H1 (cell line): ENCODE measurements around the gene KRTAP12-4. TPM values are rescaled to one million over a fixed set of nuclear protein-coding genes. Genes with fewer than 3 reads are reported as not detected.

ENCODE experiments used
- CTCF ChIA-PET: fragments of 300-600 bp; sonication (Branson Sonifier 250); formaldehyde crosslinking; loops from one replicate; lab custom pipeline; 2021; ENCODE audit not compliant: partially characterized antibody; lab: Charles Lee
- POLR2A ChIA-PET: fragments of 300-600 bp; sonication (Branson Sonifier 250); formaldehyde crosslinking; loops from one replicate; lab custom pipeline; 2021; ENCODE audit warnings: inconsistent platforms; ENCODE audit not compliant: partially characterized antibody; lab: Charles Lee
- DNase-seq, 2 experiments: peaks; one replicate each; pipeline versions ENCODE4 v3.0.0 to v3.0.0-alpha.2; 2010 to 2022; ENCODE audit warnings: low spot score in 2 of 2, low read depth in 1 of 2, mixed read lengths in 1 of 2
- FAIRE-seq: peaks from 2 replicates; lab custom pipeline; 2011; peaks lifted over from hg19 to GRCh38; lab: Jason Lieb, UNC
- H2AFZ ChIP-seq: 2 replicates; pipeline ENCODE4 v1.8.1; 2012; ENCODE audit warnings: low read length, inconsistent platforms
- H2AK5ac ChIP-seq: 2 replicates; pipeline ENCODE4 v1.6.1; 2013; ENCODE audit warnings: low read depth, low read length
- H2BK120ac ChIP-seq: replicated peaks from 2 replicates; pipeline ENCODE3; 2013; ENCODE audit warnings: low read depth, low read length, inconsistent platforms
- H2BK12ac ChIP-seq: 2 replicates; pipeline ENCODE4 v1.6.1; 2013; ENCODE audit warnings: low read depth, low read length
- H2BK15ac ChIP-seq: 2 replicates; pipeline ENCODE4 v1.6.1; 2013; ENCODE audit warnings: low read length
- H2BK20ac ChIP-seq: 2 replicates; pipeline ENCODE4 v1.6.1; 2013; ENCODE audit warnings: low read length
- H2BK5ac ChIP-seq: 2 replicates; pipeline ENCODE4 v1.6.1; 2013; ENCODE audit warnings: low read depth, low read length
- H3K14ac ChIP-seq: 2 replicates; pipeline ENCODE4 v1.6.1; 2013; ENCODE audit warnings: inconsistent platforms; ENCODE audit not compliant: insufficient read length
- H3K18ac ChIP-seq: 2 replicates; pipeline ENCODE4 v1.6.1; 2013; ENCODE audit warnings: low read length; ENCODE audit errors: extremely low read depth
- H3K23ac ChIP-seq: 2 replicates; pipeline ENCODE4 v1.6.1; 2013; ENCODE audit warnings: inconsistent platforms; ENCODE audit not compliant: insufficient read length
- H3K23me2 ChIP-seq: 2 replicates; pipeline ENCODE4 v1.6.1; 2013; ENCODE audit warnings: low read depth, low read length
- H3K27ac ChIP-seq: 2 replicates; pipeline ENCODE4 v1.6.1; 2011; ENCODE audit warnings: low read depth, low read length, inconsistent platforms
- H3K27me3 ChIP-seq, 4 experiments: replicated peaks in 1 of 4; 1 replicate in 1 of 4; 2 replicates in 3 of 4; pipeline versions ENCODE4 v1.6.1 to v1.8.1; 2011 to 2013; ENCODE audit warnings: low read length in 3 of 4, mild to moderate bottlenecking in 3 of 4, inconsistent platforms in 2 of 4, mixed read lengths in 2 of 4, moderate library complexity in 1 of 4; ENCODE audit not compliant: control insufficient read depth in 3 of 4, insufficient read depth in 3 of 4; ENCODE audit errors: extremely low read depth in 1 of 4
- H3K36me3 ChIP-seq, 4 experiments: 2 replicates each; pipeline versions ENCODE4 v1.6.1 to v1.8.1; 2011 to 2013; ENCODE audit warnings: mild to moderate bottlenecking in 4 of 4, low read length in 3 of 4, moderate library complexity in 2 of 4, control low read depth in 1 of 4, inconsistent platforms in 1 of 4; ENCODE audit not compliant: insufficient read depth in 4 of 4, control insufficient read depth in 2 of 4
- H3K4ac ChIP-seq: replicated peaks from 2 replicates; pipeline ENCODE3; 2013; ENCODE audit warnings: low read length, low read depth, mixed read lengths, inconsistent platforms; ENCODE audit not compliant: insufficient read length
- H3K4me1 ChIP-seq, 4 experiments: replicated peaks in 1 of 4; 1 replicate in 1 of 4; 2 replicates in 3 of 4; pipeline versions ENCODE4 v1.6.1 to v1.8.1; 2011 to 2013; ENCODE audit warnings: low read length in 3 of 4, inconsistent platforms in 2 of 4, mixed read lengths in 1 of 4; ENCODE audit not compliant: insufficient read depth in 4 of 4, control insufficient read depth in 3 of 4
- H3K4me2 ChIP-seq, 2 experiments: 2 replicates each; pipeline versions ENCODE4 v1.6.1 to v1.8.1; 2011 to 2013; ENCODE audit warnings: low read depth in 2 of 2, low read length in 2 of 2, control low read depth in 1 of 2, inconsistent platforms in 1 of 2, mild to moderate bottlenecking in 1 of 2; ENCODE audit not compliant: insufficient read depth in 1 of 2
- H3K4me3 ChIP-seq, 4 experiments: fragments of 200-600, 300-600 bp in 1 of 4; sonication (generic), shearing (Covaris generic), sonication (Bioruptor Twin) in 1 of 4; 2 replicates each; pipeline versions ENCODE4 v1.5.1 to v1.8.1; 2011 to 2016; ENCODE audit warnings: low read length in 4 of 4, low read depth in 3 of 4, control low read depth in 2 of 4, inconsistent platforms in 2 of 4, mild to moderate bottlenecking in 2 of 4, mixed read lengths in 1 of 4, moderate library complexity in 1 of 4; ENCODE audit not compliant: insufficient read depth in 2 of 4; ENCODE audit errors: extremely low read depth in 1 of 4
- H3K56ac ChIP-seq: replicated peaks from 2 replicates; pipeline ENCODE3; 2013; ENCODE audit warnings: low read depth, mild to moderate bottlenecking, mixed read lengths, low read length, inconsistent platforms; ENCODE audit not compliant: insufficient read length
- H3K79me1 ChIP-seq: 2 replicates; pipeline ENCODE4 v1.6.1; 2013; ENCODE audit warnings: low read depth, low read length, control low read depth
- H3K79me2 ChIP-seq, 2 experiments: 2 replicates each; pipeline versions ENCODE4 v1.6.1 to v1.8.1; 2012 to 2013; ENCODE audit warnings: low read length in 2 of 2, mild to moderate bottlenecking in 2 of 2, inconsistent platforms in 1 of 2; ENCODE audit not compliant: insufficient read depth in 2 of 2, control insufficient read depth in 1 of 2
- H3K9ac ChIP-seq, 4 experiments: replicated peaks in 1 of 4; 1 replicate in 1 of 4; 2 replicates in 3 of 4; pipeline versions ENCODE4 v1.6.1 to v1.8.1; 2011 to 2013; ENCODE audit warnings: low read depth in 3 of 4, low read length in 3 of 4, control low read depth in 2 of 4, mild to moderate bottlenecking in 2 of 4, moderate library complexity in 2 of 4, inconsistent platforms in 1 of 4; ENCODE audit errors: extremely low read depth in 1 of 4
- H3K9me3 ChIP-seq, 2 experiments: 2 replicates each; pipeline versions ENCODE4 v1.6.1 to v1.8.1; 2012 to 2013; ENCODE audit warnings: mild to moderate bottlenecking in 2 of 2, moderate library complexity in 2 of 2, control low read depth in 1 of 2, inconsistent platforms in 1 of 2, low read depth in 1 of 2, low read length in 1 of 2, mixed read lengths in 1 of 2; ENCODE audit not compliant: insufficient read depth in 2 of 2
- H4K20me1 ChIP-seq, 2 experiments: replicated peaks in 1 of 2; 2 replicates each; pipeline versions ENCODE3 to v1.8.1; 2011 to 2013; ENCODE audit warnings: inconsistent platforms in 2 of 2, low read length in 2 of 2, mild to moderate bottlenecking in 1 of 2; ENCODE audit not compliant: insufficient read depth in 2 of 2, control insufficient read depth in 1 of 2
- H4K5ac ChIP-seq: 2 replicates; pipeline ENCODE4 v1.6.1; 2013; ENCODE audit warnings: low read length, low read depth, mixed read lengths, inconsistent platforms; ENCODE audit not compliant: insufficient read length
- H4K8ac ChIP-seq: 2 replicates; pipeline ENCODE4 v1.8.0; 2013; ENCODE audit warnings: mild to moderate bottlenecking, moderate library complexity, low read length, inconsistent platforms; ENCODE audit not compliant: insufficient read depth; ENCODE audit errors: extremely low read depth
- H4K91ac ChIP-seq: replicated peaks from 2 replicates; pipeline ENCODE3; 2013; ENCODE audit warnings: low read length, mixed read lengths, inconsistent platforms; ENCODE audit not compliant: insufficient read length
- CTCF ChIP-seq, 3 experiments: IDR thresholded peaks; 1 replicate in 2 of 3; 2 replicates in 1 of 3; pipeline versions ENCODE4 v1.5.1 to v1.6.1; 2011; ENCODE audit warnings: low read length in 3 of 3, mild to moderate bottlenecking in 3 of 3, inconsistent platforms in 2 of 3, low read depth in 1 of 3, moderate library complexity in 1 of 3; ENCODE audit not compliant: insufficient read depth in 1 of 3; ENCODE audit errors: control extremely low read depth in 1 of 3
- MAX ChIP-seq: IDR thresholded peaks from 2 replicates; pipeline ENCODE4 v1.6.1; 2012; ENCODE audit warnings: inconsistent platforms
- WGBS, 2 experiments: shearing (Covaris generic) in 1 of 2; methylation state at CpG; one replicate each; pipeline versions ENCODE4 v1.1.6 to v1.1.7; 2013 to 2015; ENCODE audit warnings: low lambda C conversion rate in 2 of 2, mixed read lengths in 2 of 2, inconsistent platforms in 1 of 2, low coverage in 1 of 2, missing lambda C conversion rate in 1 of 2; ENCODE audit not compliant: insufficient replicate concordance in 2 of 2, insufficient coverage in 1 of 2, insufficient read length in 1 of 2; ENCODE audit errors: extremely low coverage in 1 of 2, missing lambda C conversion rate in 1 of 2; 5-methylcytosine and 5-hydroxymethylcytosine counted together
- polyA plus RNA-seq, 7 experiments: library from polyadenylated mRNA; depleted of rRNA in 3 of 7; stranded (reverse) in 5 of 7; unstranded in 2 of 7; fragments of >200 nt in 5 of 7; fragments of 200-250 nt in 2 of 7; gene quantifications; 1 replicate in 5 of 7; 2 replicates in 1 of 7; 4 replicates in 1 of 7; pipeline versions ENCODE4 v1.2.1 to v1.2.3, GENCODE V29; 2011 to 2013; ENCODE audit warnings: missing spikeins in 2 of 7, mixed read lengths in 2 of 7
- total RNA-seq: library from RNA; stranded (reverse); fragmentation: NEBNext Ultra II Directional; extraction: Animal tissue kit (Norgen Biotek cat#: 25700); gene quantifications from 2 replicates; pipeline ENCODE4 v1.2.1, GENCODE V29; 2021

KRTAP12-4 gene
- total and polyA plus RNA-seq, 2 of the 8 experiments (the other 6 are each of a cell fraction or from before 2014, with no cell fraction given) = not detected

GRCh38 chr21:44686000-44686781 is 31.7 kb upstream of the KRTAP12-4 start:
- Histone ChIP-seq H2BK20ac (no peak overlapping the region), H4K5ac (no peak overlapping the region), H4K91ac (no peak overlapping the region), H3K79me2 (no peaks in the 10 kb centered on the region), H3K9me3 (no peaks in the 10 kb centered on the region), H2BK120ac (peak overlapping the region; percentile 7), H3K23me2 (no peaks in the 10 kb centered on the region), H3K27me3 (no peaks in the 10 kb centered on the region), H4K20me1 (no peaks in the 10 kb centered on the region), H3K14ac (no peak overlapping the region), H2BK12ac (0 out of 2 replicates have a peak overlapping the region, but pooled peaks have one; percentile 68), H2BK15ac (no peak overlapping the region), H3K4me2 (peak overlapping the region; percentile 16 to 37; a peak in 2 of 4 replicates), H2AFZ (no peak overlapping the region), H3K79me1 (no peaks in the 10 kb centered on the region), H3K18ac (no peak overlapping the region; the same call in 1 of the 2 replicates), H2AK5ac (peak overlapping the region; percentile 69), H3K4me3 (no peak overlapping the region), H3K4ac (no peak overlapping the region), H3K27ac (no peak overlapping the region), H3K9ac (no peak overlapping the region), H2BK5ac (peak overlapping the region; percentile 78; the same call in 1 of the 2 replicates), H3K56ac (no peak overlapping the region), H3K4me1 (peaks cover 5 to 11% (median 9%) of the 10 kb centered on the region in 4 experiments), H3K36me3 (no peaks in the 10 kb centered on the region), H4K8ac (no peak overlapping the region), H3K23ac (no peak overlapping the region)
- POLR2A ChIA-PET = interaction anchor here (0.8 to 1.0 kb wide), 2 partner anchors 12 to 39 kb away, joined by 3 to 4 read pairs; no protein-coding TSS in a partner anchor
- WGBS, 2 experiments = 35% methylated on average over 11 of the region's 14 CpGs; no CpG with 5 or more reads in 1 of the 2 experiments
- CTCF ChIA-PET = interaction anchor here (0.7 to 2.5 kb wide), 10 partner anchors 10 to 137 kb away, joined by 3 to 13 read pairs (median 3); partner anchors contain the start of genes KRTAP10-12 and KRTAP10-9
- DNase-seq = no peak
- no peak for FAIRE-seq
- peak; percentile 9 to 31 (median 17); a peak in 3 of 4 replicates for TF ChIP-seq CTCF (IDR thresholded peaks at IDR 0.05; ENCODE audit: control extremely low read depth in 1 of 3, insufficient read depth in 1 of 3, low read depth in 1 of 3, low read length in 3 of 3)
- peak; percentile 91 for TF ChIP-seq MAX
